Esophagus squamous epithelium (tissue), 5 donors: Measurements from ENCODE around the gene MCOLN2. TPM values are rescaled to one million over a fixed set of nuclear protein-coding genes. Genes with fewer than 3 reads are reported as not detected.
A peak's percentile ranks its signal among the peaks of the same experiment; 100 is the strongest.
"Not testable (repeated sequence)": the region's sequence is repeated elsewhere in the genome, so short reads cannot be mapped to it uniquely, and the experiment has no call there.

Experiments used
- DNase-seq: peaks from one replicate; lab custom pipeline; 2025; lab: John Stamatoyannopoulos, UW
- H3K27ac ChIP-seq, 4 donors: fragments of 200-600 bp; sonication (generic); one replicate each; pipeline ENCODE4 v1.5.1; 2016 to 2019; ENCODE audit warnings: mild to moderate bottlenecking in 1 of 4
- H3K27me3 ChIP-seq, 4 donors: fragments of 200-600 bp; sonication (generic); 1 replicate in 3 of 4; 2 replicates in 1 of 4; pipeline versions ENCODE4 v1.5.1 to v1.6.0; 2017 to 2021; ENCODE audit warnings: antibody characterized with exemption in 1 of 4
- H3K36me3 ChIP-seq, 3 donors: fragments of 200-600 bp; sonication (generic); one replicate each; pipeline ENCODE4 v1.5.1; 2016 to 2019
- H3K4me1 ChIP-seq, 3 donors: fragments of 200-600 bp; sonication (generic); one replicate each; pipeline ENCODE4 v1.5.1; 2017 to 2019
- H3K4me3 ChIP-seq, 4 donors: fragments of 200-600 bp; sonication (generic); 1 replicate in 3 of 4; 2 replicates in 1 of 4; pipeline ENCODE4 v1.5.1; 2016 to 2019; ENCODE audit warnings: mild to moderate bottlenecking in 2 of 4, moderate library complexity in 1 of 4
- H3K9me3 ChIP-seq, 3 donors: fragments of 200-600 bp; sonication (generic); one replicate each; pipeline ENCODE4 v1.5.1; 2016 to 2019
- CTCF ChIP-seq, 6 experiments: fragments of 450-650 bp in 4 of 6; fragments of 200-600 bp in 2 of 6; sonication (generic) in 2 of 6; IDR thresholded peaks; one replicate each; pipeline ENCODE4 v1.5.1; 2016 to 2019; ENCODE audit warnings: antibody characterized with exemption in 6 of 6, mild to moderate bottlenecking in 4 of 6, moderate library complexity in 4 of 6
- POLR2A ChIP-seq, 4 donors: fragments of 450-650 bp; IDR thresholded peaks; one replicate each; pipeline ENCODE4 v1.6.1; 2017; ENCODE audit warnings: antibody characterized with exemption in 4 of 4, mild to moderate bottlenecking in 4 of 4, moderate library complexity in 3 of 4
- WGBS, 2 donors: methylation state at CpG; one replicate each; pipeline ENCODE4 v1.1.5; 2018; 5-methylcytosine and 5-hydroxymethylcytosine counted together
- intact Hi-C: fragments of 100-400 bp; cut with DNase I; formaldehyde crosslinking; loops from one replicate; pipeline ENCODE4 v1.15.0; 2022
- total RNA-seq, 4 donors: library from RNA; depleted of rRNA; stranded (reverse); fragments of >200 nt; gene quantifications; one replicate each; pipeline ENCODE4 v1.1.0, GENCODE V29; 2016
- donor health status: DM: yes; HTN: yes; CAD: no.

The MCOLN2 gene
- total RNA-seq, 4 donors from 2014 or later = 0.38 to 4.4 (median 2.4) TPM

DNA sequence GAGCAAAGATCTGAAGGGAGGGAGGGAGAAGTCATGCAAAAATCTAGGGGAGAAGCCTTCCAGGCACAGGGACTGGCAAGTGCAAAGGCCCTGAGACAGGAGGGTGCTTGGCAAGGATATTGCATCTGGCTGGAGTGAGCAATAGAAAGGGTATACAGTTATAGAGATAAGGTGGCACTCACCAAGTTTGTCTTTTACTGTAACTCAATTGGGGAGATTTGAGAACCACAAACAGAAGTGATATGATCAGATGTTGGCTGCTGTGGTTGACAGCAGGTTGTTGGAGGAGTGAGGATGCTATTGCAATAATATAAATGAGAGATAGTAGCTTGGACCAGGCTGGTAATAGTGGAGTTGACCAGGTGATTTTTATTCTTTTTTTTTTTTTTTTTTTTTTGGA lies 25.8 kb upstream of the MCOLN2 start:
- intact Hi-C loops = no loop called here
- Histone ChIP-seq H3K27ac (no peak overlapping the region), H3K27me3 (no peaks in the 10 kb centered on the region), H3K36me3 (no peaks in the 10 kb centered on the region), H3K9me3 (no peaks in the 10 kb centered on the region), H3K4me3 (no peak overlapping the region), H3K4me1 (no peaks in the 10 kb centered on the region)
- no peak for DNase-seq
- TF ChIP-seq POLR2A (IDR thresholded peaks at IDR 0.05) = no peak
- TF ChIP-seq CTCF (IDR thresholded peaks at IDR 0.05) = no peak

- no peaks in the 10 kb centered on the region for H3K36me3 ChIP-seq
- peak overlapping the region in 1 of 4 donors; percentile 11 for H3K27ac ChIP-seq
- no peak overlapping the region for H3K4me3 ChIP-seq
- H3K27me3 ChIP-seq = no peaks in the 10 kb centered on the region
- DNase-seq = no peak
- intact Hi-C loops = no loop called here
- TF ChIP-seq CTCF (IDR thresholded peaks at IDR 0.05) = no peak
- TF ChIP-seq POLR2A (IDR thresholded peaks at IDR 0.05) = no peak
- no peaks in the 10 kb centered on the region for H3K4me1 ChIP-seq
- no peaks in the 10 kb centered on the region for H3K9me3 ChIP-seq
- 52 to 85% methylated on average over 4 of the region's 4 CpGs for WGBS, 2 donors
Observed at GRCh38 chr1:85019994-85020393, 23.1 kb upstream of the MCOLN2 start.

GRCh38 chr1:85015826-85016225 lies 18.9 kb upstream of the MCOLN2 start:
- no peak for TF ChIP-seq CTCF (IDR thresholded peaks at IDR 0.05)
- no peak for TF ChIP-seq POLR2A (IDR thresholded peaks at IDR 0.05)
- Histone ChIP-seq H3K4me1 (no peaks in the 10 kb centered on the region), H3K4me3 (no peak overlapping the region), H3K27ac (no peak overlapping the region), H3K9me3 (no peaks in the 10 kb centered on the region), H3K36me3 (no peaks in the 10 kb centered on the region), H3K27me3 (no peaks in the 10 kb centered on the region)
- 83 to 95% methylated on average over 1 of the region's 1 CpG for WGBS, 2 donors
- no peak for DNase-seq
- intact Hi-C loops = no loop called here

- H3K27ac ChIP-seq, DNase-seq, H3K36me3 ChIP-seq, H3K9me3 ChIP-seq, H3K4me1 ChIP-seq, H3K4me3 ChIP-seq, intact Hi-C loops: not testable (repeated sequence)
- H3K27me3 ChIP-seq = peaks cover 0 to 33% (median 0%) of the 10 kb centered on the region in 4 donors
- WGBS, 2 donors = 62 to 77% methylated on average over 1 of the region's 1 CpG
Observed at GRCh38 chr1:85005641-85006040, 8.7 kb upstream of the MCOLN2 start.

- DNase-seq = no peak
Observed at GRCh38 chr1:85001742-85002141, 4.8 kb upstream of the MCOLN2 start.

More at GRCh38 chr1:85001742-85002141, 4.8 kb upstream of the MCOLN2 start:
- no peak overlapping the region for H3K27ac ChIP-seq
- TF ChIP-seq CTCF (IDR thresholded peaks at IDR 0.05) (no peak), POLR2A (IDR thresholded peaks at IDR 0.05) (no peak)
- H3K36me3 ChIP-seq = no peaks in the 10 kb centered on the region
- H3K27me3 ChIP-seq = peaks cover 0 to 68% (median 4%) of the 10 kb centered on the region in 4 donors
- intact Hi-C loops = no loop called here
- H3K4me1 ChIP-seq = peaks cover 10 to 19% (median 13%) of the 10 kb centered on the region in 3 donors
- H3K9me3 ChIP-seq = peaks cover 0 to 3% (median 0%) of the 10 kb centered on the region in 3 donors
- H3K4me3 ChIP-seq = no peak overlapping the region
